HG02763 (cell line): ENCODE results near the gene MMP10.

ENCODE experiments used
- ATAC-seq: cut with Tn5 transposase; IDR thresholded peaks from one replicate; pipeline ENCODE4 v1.9.1; 2021; ENCODE audit warnings: mild to moderate bottlenecking, moderate library complexity; ENCODE audit not compliant: unreplicated experiment

MMP10 gene

GRCh38 chr11:102780491-102780918 lies at the start of gene MMP10:
Gene MMP10 (minus strand): TSS chr11:102780628. CDS start chr11:102780591, 37 bp downstream.
- no peak for ATAC-seq

GRCh38 chr11:102829316-102830000 lies 49.0 kb upstream of the MMP10 start:
- ATAC-seq: no peak

- no peak for ATAC-seq
These were observed 44.1 kb upstream of the MMP10 start for GRCh38 chr11:102824556-102824955.

GRCh38 chr11:102819491-102819890 lies 39.1 kb upstream of the MMP10 start:
- no peak for ATAC-seq

GRCh38 chr11:102813484-102813883 lies 33.1 kb upstream of the MMP10 start:
- no peak for ATAC-seq

- ATAC-seq: no peak
These were observed 31.8 kb upstream of the MMP10 start for GRCh38 chr11:102812188-102812587.

GRCh38 chr11:102810950-102811660 lies 30.7 kb upstream of the MMP10 start:
- ATAC-seq: no peak

GRCh38 chr11:102809971-102810370 lies 29.5 kb upstream of the MMP10 start:
- no peak for ATAC-seq

- ATAC-seq: no peak
These were observed 27.5 kb upstream of the MMP10 start for GRCh38 chr11:102807921-102808320.

- no peak for ATAC-seq
These were observed 25.9 kb upstream of the MMP10 start for GRCh38 chr11:102806296-102806695.

GRCh38 chr11:102802341-102802740 lies 21.9 kb upstream of the MMP10 start:
- ATAC-seq: no peak

GRCh38 chr11:102800767-102801166 lies 20.3 kb upstream of the MMP10 start:
- no peak for ATAC-seq

- no peak for ATAC-seq
These were observed 19.4 kb upstream of the MMP10 start for GRCh38 chr11:102799681-102800340.

GRCh38 chr11:102798012-102798746 lies 17.8 kb upstream of the MMP10 start, which contains the start of gene MMP1:
Gene MMP1 (minus strand): TSS chr11:102798160. CDS start chr11:102798092, 68 bp downstream.
- no peak for ATAC-seq

- ATAC-seq: peak; percentile 90
These were observed 14.0 kb upstream of the MMP10 start for GRCh38 chr11:102794382-102794781.

GRCh38 chr11:102793677-102794290 lies 13.4 kb upstream of the MMP10 start:
- no peak for ATAC-seq

- no peak for ATAC-seq
These were observed 12.2 kb upstream of the MMP10 start for GRCh38 chr11:102792604-102793003.

GRCh38 chr11:102791271-102792036 lies 11.0 kb upstream of the MMP10 start:
- no peak for ATAC-seq

GRCh38 chr11:102788334-102788995 lies 8.0 kb upstream of the MMP10 start:
- no peak for ATAC-seq
